GM18526 (cell line): ENCODE measurements around the gene LAMA1.

Experiments
- POLR2A ChIP-seq: IDR thresholded peaks from 3 replicates; pipeline ENCODE4 v1.6.1; 2011; ENCODE audit not compliant: insufficient read length; ENCODE audit errors: extremely low read depth

The LAMA1 gene

GRCh38 chr18:7072593-7072992 is 45.0 kb downstream of the LAMA1 start:
- TF ChIP-seq POLR2A, result no peak

- no peak for TF ChIP-seq POLR2A
These were observed 46.0 kb downstream of the LAMA1 start for GRCh38 chr18:7071600-7071999.

GRCh38 chr18:7070466-7070865 is 47.1 kb downstream of the LAMA1 start:
- TF ChIP-seq POLR2A, result no peak

GRCh38 chr18:7068871-7069590 is 48.6 kb downstream of the LAMA1 start:
- TF ChIP-seq POLR2A, result no peak

- no peak for TF ChIP-seq POLR2A
These were observed 50.5 kb downstream of the LAMA1 start for GRCh38 chr18:7066965-7067555.

GRCh38 chr18:7065736-7066135 is 51.9 kb downstream of the LAMA1 start:
- TF ChIP-seq POLR2A, result no peak

GRCh38 chr18:7064346-7064745 is 53.3 kb downstream of the LAMA1 start:
- TF ChIP-seq POLR2A, result no peak

GRCh38 chr18:7062811-7063210 is 54.8 kb downstream of the LAMA1 start:
- TF ChIP-seq POLR2A, result no peak

- no peak for TF ChIP-seq POLR2A
These were observed 55.4 kb downstream of the LAMA1 start for GRCh38 chr18:7062236-7062635.

GRCh38 chr18:7059276-7059675 is 58.3 kb downstream of the LAMA1 start:
- TF ChIP-seq POLR2A, result no peak

- no peak for TF ChIP-seq POLR2A
These were observed 61.6 kb downstream of the LAMA1 start for GRCh38 chr18:7056026-7056425.

- TF ChIP-seq POLR2A, result no peak
These were observed 67.6 kb downstream of the LAMA1 start for GRCh38 chr18:7049951-7050350.

- TF ChIP-seq POLR2A, result no peak
These were observed 69.5 kb downstream of the LAMA1 start for GRCh38 chr18:7048081-7048480.

- no peak for TF ChIP-seq POLR2A
These were observed 70.3 kb downstream of the LAMA1 start for GRCh38 chr18:7047336-7047735.

- no peak for TF ChIP-seq POLR2A
These were observed 79.2 kb downstream of the LAMA1 start for GRCh38 chr18:7038330-7038851.

GRCh38 chr18:7037470-7037869 is 80.1 kb downstream of the LAMA1 start:
- no peak for TF ChIP-seq POLR2A

- no peak for TF ChIP-seq POLR2A
These were observed 81.8 kb downstream of the LAMA1 start for GRCh38 chr18:7035807-7036206.
